22Rv1 (cell line): ENCODE measurements around the gene RCSD1.
"Not testable (repeated sequence)": the region's sequence is repeated elsewhere in the genome, so short reads cannot be mapped to it uniquely, and the experiment has no call there.

Source experiments
- H3K27ac ChIP-seq: fragments of 450-650 bp; 2 replicates; pipeline ENCODE4 v1.5.1; 2017
- CTCF ChIP-seq: fragments of 450-650 bp; IDR thresholded peaks from 2 replicates; pipeline ENCODE4 v1.5.1; 2017; ENCODE audit warnings: mild to moderate bottlenecking
- ZFX ChIP-seq: fragments of 450-650 bp; IDR thresholded peaks from 2 replicates; pipeline ENCODE4 v1.6.1; 2017; ENCODE audit warnings: antibody characterized with exemption, borderline replicate concordance

Gene RCSD1

GRCh38 chr1:167739752-167740151 lies 109.7 kb downstream of the RCSD1 start:
- TF ChIP-seq CTCF (no peak), ZFX (no peak)
- no peak overlapping the region for H3K27ac ChIP-seq

- not testable (repeated sequence) for H3K27ac ChIP-seq
Observed at GRCh38 chr1:167741103-167741502, 111.1 kb downstream of the RCSD1 start.

GRCh38 chr1:167742392-167743057 lies 112.5 kb downstream of the RCSD1 start:
- H3K27ac ChIP-seq = peak overlapping the region; percentile 73

GRCh38 chr1:167744901-167745300 lies 114.9 kb downstream of the RCSD1 start:
- H3K27ac ChIP-seq = no peak overlapping the region
- TF ChIP-seq ZFX (no peak), CTCF (no peak)

- no peak overlapping the region for H3K27ac ChIP-seq
- TF ChIP-seq ZFX (no peak), CTCF (no peak)
Observed at GRCh38 chr1:167746013-167746672, 116.1 kb downstream of the RCSD1 start.

GRCh38 chr1:167746988-167747655 lies 117.1 kb downstream of the RCSD1 start:
- H3K27ac ChIP-seq = no peak overlapping the region; the same call in 1 of the 2 replicates
- TF ChIP-seq ZFX (no peak), CTCF (no peak)

- no peak for TF ChIP-seq CTCF
- no peak for TF ChIP-seq ZFX
- H3K27ac ChIP-seq = no peak overlapping the region; the same call in 1 of the 2 replicates
Observed at GRCh38 chr1:167747988-167748387, 118.0 kb downstream of the RCSD1 start.

- peak overlapping the region; percentile 33 for H3K27ac ChIP-seq
Observed at GRCh38 chr1:167748906-167749305, 118.9 kb downstream of the RCSD1 start.

More at GRCh38 chr1:167748906-167749305, 118.9 kb downstream of the RCSD1 start:
- TF ChIP-seq CTCF (no peak), ZFX (no peak)
